Gastrocnemius medialis (tissue), 4 donors: ENCODE data around the gene ARHGAP28. TPM values are rescaled to one million over a fixed set of nuclear protein-coding genes. Genes with fewer than 3 reads are reported as not detected.

Experiments used
- ATAC-seq, 2 donors: fragments of 150-250 bp; one replicate each; pipeline ENCODE4 v1.9.1; 2016
- DNase-seq, 2 donors: peaks; one replicate each; pipeline ENCODE4 v3.0.0-alpha.2; 2019
- H3K27ac ChIP-seq, 4 donors: fragments of 200-600 bp; sonication (generic); 1 replicate in 1 of 4; 2 replicates in 3 of 4; pipeline ENCODE4 v1.5.1; 2016 to 2018; ENCODE audit warnings: mild to moderate bottlenecking in 2 of 4, moderate library complexity in 1 of 4
- H3K27me3 ChIP-seq, 3 donors: fragments of 200-600 bp; sonication (generic) in 2 of 3; 1 replicate in 1 of 3; 2 replicates in 2 of 3; pipeline versions ENCODE4 v1.5.1 to v1.6.0; 2016 to 2019; ENCODE audit warnings: mild to moderate bottlenecking in 1 of 3, moderate library complexity in 1 of 3
- H3K36me3 ChIP-seq, 2 donors: fragments of 200-600 bp; sonication (generic) in 1 of 2; one replicate each; pipeline ENCODE4 v1.5.1; 2017 to 2018
- H3K4me1 ChIP-seq, 2 donors: fragments of 200-600 bp; sonication (generic) in 1 of 2; one replicate each; pipeline ENCODE4 v1.5.1; 2016 to 2017; ENCODE audit warnings: mild to moderate bottlenecking in 2 of 2
- H3K4me3 ChIP-seq, 4 donors: fragments of 200-600 bp; sonication (generic) in 3 of 4; 1 replicate in 1 of 4; 2 replicates in 3 of 4; pipeline ENCODE4 v1.5.1; 2016 to 2019; ENCODE audit warnings: mild to moderate bottlenecking in 2 of 4
- H3K9me3 ChIP-seq, 3 donors: fragments of 200-600 bp; sonication (generic) in 2 of 3; 1 replicate in 1 of 3; 2 replicates in 2 of 3; pipeline ENCODE4 v1.5.1; 2016 to 2019
- POLR2A ChIP-seq, 2 donors: fragments of 450-650 bp; IDR thresholded peaks; one replicate each; pipeline ENCODE4 v1.6.1; 2017; ENCODE audit warnings: antibody characterized with exemption in 2 of 2, mild to moderate bottlenecking in 2 of 2, moderate library complexity in 2 of 2
- in situ Hi-C, 4 donors: fragments of 200-750 bp; cut with MboI; loops; one replicate each; pipeline versions ENCODE4 v1.15.0 to v1.8.0; 2017; ENCODE audit warnings: low sequenced_read_pairs in 4 of 4
- intact Hi-C: fragments of 100-400 bp; cut with DNase I; formaldehyde crosslinking; loops from one replicate; pipeline ENCODE4 v1.15.1; 2023; ENCODE audit warnings: low total_unique reads
- total RNA-seq, 4 donors: library from RNA; depleted of rRNA; stranded (reverse); fragments of >200 nt; gene quantifications; one replicate each; pipeline versions ENCODE4 v1.1.0 to v1.2.3, GENCODE V29; 2016
- TF ChIP-seq, protein P1 (sequence below), 5 experiments: fragments of 450-650 bp in 3 of 5; fragments of 200-600 bp in 2 of 5; sonication (generic) in 2 of 5; IDR thresholded peaks in 4 of 5; conservative IDR thresholded peaks in 1 of 5; 1 replicate in 4 of 5; 2 replicates in 1 of 5; pipeline ENCODE4 v1.5.1; 2016 to 2019; ENCODE audit warnings: antibody characterized with exemption in 5 of 5, mild to moderate bottlenecking in 3 of 5, moderate library complexity in 3 of 5

Gene ARHGAP28
- total RNA-seq, 4 donors from 2014 or later, result 4.6 to 17.9 (median 6.2) TPM

DNA sequence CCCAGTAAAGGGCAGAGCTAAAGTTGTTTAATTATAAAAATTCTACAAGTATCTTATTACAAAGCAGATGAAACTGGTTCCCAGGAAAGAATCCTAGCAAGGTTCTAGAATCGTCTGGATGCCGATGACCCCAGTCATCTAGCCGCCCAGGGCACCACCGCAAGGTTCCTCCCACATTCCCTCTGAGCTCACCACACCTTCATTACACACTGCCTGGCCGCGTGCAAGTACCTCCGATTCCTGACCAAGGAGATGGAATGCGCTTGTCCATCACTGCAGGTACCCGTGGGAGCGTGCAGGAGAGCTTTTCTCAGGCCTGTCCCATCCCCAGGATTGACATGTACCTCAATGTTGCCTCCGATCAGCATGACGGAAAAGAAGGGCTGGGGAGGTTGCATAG lies 229.6 kb downstream of the ARHGAP28 start:
- Histone ChIP-seq H3K4me3 (no peak overlapping the region), H3K36me3 (no peaks in the 10 kb centered on the region), H3K9me3 (no peaks in the 10 kb centered on the region), H3K4me1 (no peaks in the 10 kb centered on the region), H3K27ac (no peak overlapping the region), H3K27me3 (no peaks in the 10 kb centered on the region)
- no peak for DNase-seq
- intact Hi-C loops, result no loop called here
- in situ Hi-C loops, result no loop called here
- ATAC-seq, result no peak
- TF ChIP-seq POLR2A (IDR thresholded peaks at IDR 0.05), result no peak
- TF ChIP-seq, protein P1, sequence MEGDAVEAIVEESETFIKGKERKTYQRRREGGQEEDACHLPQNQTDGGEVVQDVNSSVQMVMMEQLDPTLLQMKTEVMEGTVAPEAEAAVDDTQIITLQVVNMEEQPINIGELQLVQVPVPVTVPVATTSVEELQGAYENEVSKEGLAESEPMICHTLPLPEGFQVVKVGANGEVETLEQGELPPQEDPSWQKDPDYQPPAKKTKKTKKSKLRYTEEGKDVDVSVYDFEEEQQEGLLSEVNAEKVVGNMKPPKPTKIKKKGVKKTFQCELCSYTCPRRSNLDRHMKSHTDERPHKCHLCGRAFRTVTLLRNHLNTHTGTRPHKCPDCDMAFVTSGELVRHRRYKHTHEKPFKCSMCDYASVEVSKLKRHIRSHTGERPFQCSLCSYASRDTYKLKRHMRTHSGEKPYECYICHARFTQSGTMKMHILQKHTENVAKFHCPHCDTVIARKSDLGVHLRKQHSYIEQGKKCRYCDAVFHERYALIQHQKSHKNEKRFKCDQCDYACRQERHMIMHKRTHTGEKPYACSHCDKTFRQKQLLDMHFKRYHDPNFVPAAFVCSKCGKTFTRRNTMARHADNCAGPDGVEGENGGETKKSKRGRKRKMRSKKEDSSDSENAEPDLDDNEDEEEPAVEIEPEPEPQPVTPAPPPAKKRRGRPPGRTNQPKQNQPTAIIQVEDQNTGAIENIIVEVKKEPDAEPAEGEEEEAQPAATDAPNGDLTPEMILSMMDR (IDR thresholded peaks at IDR 0.05 in 4 of 5, conservative IDR thresholded peaks at IDR 0.05 in 1 of 5), result no peak

DNA sequence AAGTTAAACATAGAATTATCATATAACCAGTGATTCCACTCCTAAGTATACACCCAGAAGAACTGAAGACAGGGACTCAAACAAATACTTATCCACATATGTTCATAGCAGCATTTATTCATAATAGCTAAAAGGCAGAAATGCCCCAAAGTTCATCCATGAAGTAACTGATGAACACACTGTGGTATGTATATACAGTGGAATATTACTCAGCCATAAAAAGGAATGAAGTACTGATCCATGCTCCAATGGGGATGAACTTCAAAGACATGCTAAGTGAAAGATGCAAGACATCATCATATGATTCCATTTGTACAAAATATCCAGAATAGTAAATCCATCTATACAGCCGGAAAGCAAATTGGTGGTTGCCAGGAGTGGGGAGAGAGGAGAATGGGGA lies 230.6 kb downstream of the ARHGAP28 start:
- TF ChIP-seq, protein P1 (IDR thresholded peaks at IDR 0.05 in 4 of 5, conservative IDR thresholded peaks at IDR 0.05 in 1 of 5), result no peak
- TF ChIP-seq POLR2A (IDR thresholded peaks at IDR 0.05), result no peak
- intact Hi-C loops (no loop called here), in situ Hi-C loops (no loop called here)
- no peaks in the 10 kb centered on the region for H3K36me3 ChIP-seq
- no peak overlapping the region for H3K27ac ChIP-seq
- H3K9me3 ChIP-seq, result no peaks in the 10 kb centered on the region
- H3K27me3 ChIP-seq, result no peaks in the 10 kb centered on the region
- no peak overlapping the region for H3K4me3 ChIP-seq
- no peaks in the 10 kb centered on the region for H3K4me1 ChIP-seq
- ATAC-seq (no peak), DNase-seq (no peak)

DNA sequence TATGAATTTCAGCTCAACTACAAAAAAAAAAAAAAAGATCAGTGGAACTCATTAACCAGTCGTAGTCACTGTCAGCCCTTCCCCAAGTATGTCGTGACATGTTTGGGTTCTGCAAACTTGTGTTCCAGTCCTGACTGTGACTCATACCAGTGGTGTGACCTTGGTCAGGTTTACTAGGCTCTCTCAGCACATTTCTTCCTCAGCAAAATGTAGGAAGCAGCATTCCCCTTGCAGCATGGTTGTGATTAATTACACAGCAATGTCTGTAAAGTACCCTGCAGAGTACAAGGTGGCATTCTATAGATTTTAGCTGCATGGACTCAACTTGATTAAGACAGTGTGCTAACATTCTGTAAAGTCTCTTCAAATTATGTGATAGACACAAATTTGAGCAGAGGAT lies 231.1 kb downstream of the ARHGAP28 start:
- in situ Hi-C loops (no loop called here), intact Hi-C loops (no loop called here)
- Histone ChIP-seq H3K27me3 (no peaks in the 10 kb centered on the region), H3K4me3 (no peak overlapping the region), H3K4me1 (no peaks in the 10 kb centered on the region), H3K9me3 (no peaks in the 10 kb centered on the region), H3K36me3 (no peaks in the 10 kb centered on the region), H3K27ac (no peak overlapping the region)
- DNase-seq, result no peak
- ATAC-seq, result no peak
- TF ChIP-seq POLR2A (IDR thresholded peaks at IDR 0.05), result no peak
- TF ChIP-seq, protein P1 (IDR thresholded peaks at IDR 0.05 in 4 of 5, conservative IDR thresholded peaks at IDR 0.05 in 1 of 5), result no peak

DNA sequence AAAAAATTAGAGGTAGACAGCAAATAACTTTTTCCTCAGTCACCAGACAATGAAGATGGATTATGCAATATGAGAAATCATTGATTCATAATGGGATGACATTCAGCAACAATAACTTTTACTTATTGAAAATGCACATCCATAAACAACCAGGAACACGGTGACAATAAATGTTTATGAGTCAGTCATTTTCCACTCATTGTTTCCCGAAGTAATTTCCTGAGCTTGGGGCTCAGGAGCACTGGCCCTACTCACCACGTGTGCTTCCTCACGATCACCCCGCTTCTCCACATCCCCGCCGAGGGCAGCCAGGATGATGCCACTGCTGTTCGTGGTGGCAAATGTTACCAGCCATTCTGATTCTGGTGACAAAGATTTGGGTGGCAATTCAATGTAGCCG lies 231.8 kb downstream of the ARHGAP28 start:
- in situ Hi-C loops (no loop called here), intact Hi-C loops (no loop called here)
- Histone ChIP-seq H3K27ac (no peak overlapping the region), H3K36me3 (no peaks in the 10 kb centered on the region), H3K4me1 (no peaks in the 10 kb centered on the region), H3K4me3 (no peak overlapping the region), H3K9me3 (no peaks in the 10 kb centered on the region), H3K27me3 (no peaks in the 10 kb centered on the region)
- TF ChIP-seq, protein P1 (IDR thresholded peaks at IDR 0.05 in 4 of 5, conservative IDR thresholded peaks at IDR 0.05 in 1 of 5), result no peak
- TF ChIP-seq POLR2A (IDR thresholded peaks at IDR 0.05), result no peak
- DNase-seq, result no peak
- no peak for ATAC-seq
